Measurements from ENCODE around the gene MACROD2. TPM values are rescaled to one million over a fixed set of nuclear protein-coding genes. Genes with fewer than 3 reads are reported as not detected.

Gene MACROD2
- total RNA-seq, 1 donor from 2014 or later: 60.4 TPM

DNA sequence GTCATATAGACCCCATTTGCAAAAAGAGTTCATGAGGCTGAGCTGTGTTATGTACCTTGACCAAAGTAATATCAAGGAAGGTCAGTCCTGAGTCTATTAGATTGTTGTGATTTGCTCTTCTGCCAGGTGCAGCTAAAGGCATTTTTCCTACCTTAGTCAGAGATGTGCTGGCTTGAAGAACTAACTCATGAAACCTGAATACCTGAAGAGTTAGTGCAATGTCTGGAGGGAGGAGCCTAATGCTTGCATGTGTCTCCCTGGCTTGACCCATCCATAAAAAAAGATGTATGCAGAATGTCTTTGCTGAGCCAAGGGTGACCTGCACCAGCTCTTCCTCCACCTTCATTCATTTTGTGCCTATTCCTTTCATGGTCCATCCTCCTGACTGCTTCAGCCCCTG lies 1835.9 kb downstream of the MACROD2 start:
- no peak for DNase-seq

DNA sequence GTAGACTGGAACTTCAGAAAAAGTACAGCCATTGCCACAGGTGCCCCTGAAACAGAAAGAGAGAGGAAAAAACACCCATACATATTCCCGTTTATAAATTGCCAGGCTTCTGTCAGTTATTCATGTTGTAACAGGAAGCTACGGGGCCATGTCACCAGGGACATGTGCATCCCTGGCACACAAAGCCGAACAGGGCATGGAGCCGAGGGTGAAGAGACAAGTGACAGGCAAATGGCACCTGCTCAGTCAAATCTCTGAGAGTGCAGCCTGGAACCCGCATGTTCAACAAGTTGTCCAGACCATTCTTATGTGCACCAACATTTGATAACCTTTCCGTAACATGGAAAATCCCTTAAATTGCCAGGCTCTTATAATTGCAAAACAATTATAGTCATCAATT lies 1837.2 kb downstream of the MACROD2 start:
- DNase-seq: no peak

DNA sequence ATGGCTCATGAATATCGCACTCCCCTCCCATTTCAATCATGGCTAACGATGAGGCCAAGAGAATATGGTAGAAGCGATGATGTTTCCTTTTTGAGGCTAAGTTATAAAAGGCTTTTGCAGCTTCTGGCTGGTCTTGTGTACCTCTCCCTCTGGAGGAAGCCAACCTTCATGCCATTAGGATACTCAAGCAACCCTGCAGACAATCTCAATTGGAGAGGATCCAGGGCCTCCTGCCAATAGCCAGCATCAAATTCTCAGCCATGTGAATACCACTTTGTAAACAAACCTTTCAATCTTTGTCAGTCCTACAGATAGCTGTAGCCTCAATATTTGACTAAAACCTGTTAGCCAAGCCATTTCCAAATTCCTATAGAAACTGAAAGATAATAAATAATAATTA lies 1839.5 kb downstream of the MACROD2 start:
- no peak for DNase-seq

DNA sequence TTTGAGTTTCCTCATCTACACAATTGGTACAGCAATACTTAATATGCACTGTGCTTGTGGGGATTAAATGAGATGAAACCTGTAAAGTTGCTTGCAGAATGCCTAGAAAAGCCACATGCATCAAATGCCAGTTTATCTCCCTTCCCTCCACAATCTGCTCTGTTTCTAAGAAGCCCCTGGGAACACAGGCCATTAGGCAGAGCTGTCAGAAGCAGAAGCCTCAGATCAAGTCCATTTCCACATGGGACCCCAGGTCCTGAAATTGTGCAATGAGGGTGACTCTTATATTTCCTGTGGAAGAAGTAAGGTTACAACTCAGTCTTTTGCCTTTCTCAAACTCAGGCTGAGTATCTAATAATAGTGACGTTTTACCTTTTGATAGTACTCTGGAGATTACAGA lies 1840.5 kb downstream of the MACROD2 start:
- DNase-seq: no peak

DNA sequence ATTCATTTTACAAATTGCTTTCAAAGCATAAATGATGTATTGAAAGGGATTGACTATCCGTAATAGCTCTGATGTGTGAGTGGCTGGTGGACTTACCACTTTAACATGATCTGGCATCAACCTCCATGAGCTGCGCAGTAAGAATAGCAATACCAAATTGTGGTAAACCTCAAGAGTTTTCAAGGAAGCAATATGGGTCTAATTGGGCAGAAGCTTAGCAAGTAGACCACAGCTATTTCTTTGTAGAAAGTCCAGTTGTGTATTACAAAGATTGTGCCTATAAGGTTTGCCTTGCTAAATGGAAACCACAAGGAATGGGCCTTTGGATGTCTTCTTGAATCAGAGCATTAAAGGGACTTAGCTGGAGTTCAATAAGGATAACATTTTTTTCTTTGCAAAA lies 1841.3 kb downstream of the MACROD2 start:
- DNase-seq: no peak

DNA sequence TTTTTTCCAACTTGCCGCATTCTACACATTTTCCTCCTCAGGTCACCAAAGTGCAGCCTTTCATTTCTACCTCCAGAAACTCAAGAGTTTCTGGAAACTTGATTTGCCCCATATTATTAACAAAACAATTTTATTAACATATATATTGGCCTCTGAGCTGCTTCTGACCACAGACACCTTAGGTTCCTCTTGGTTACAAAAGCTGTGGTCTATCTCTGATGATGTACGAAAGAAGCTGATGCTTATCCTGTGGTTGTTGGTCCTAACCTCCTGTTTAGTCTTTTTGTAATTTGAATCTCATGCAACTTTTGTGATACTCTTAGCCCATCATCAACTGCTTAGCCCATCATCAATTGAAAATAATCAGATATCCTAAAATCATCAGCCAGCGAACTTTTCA lies 1842.2 kb downstream of the MACROD2 start:
- no peak for DNase-seq

DNA sequence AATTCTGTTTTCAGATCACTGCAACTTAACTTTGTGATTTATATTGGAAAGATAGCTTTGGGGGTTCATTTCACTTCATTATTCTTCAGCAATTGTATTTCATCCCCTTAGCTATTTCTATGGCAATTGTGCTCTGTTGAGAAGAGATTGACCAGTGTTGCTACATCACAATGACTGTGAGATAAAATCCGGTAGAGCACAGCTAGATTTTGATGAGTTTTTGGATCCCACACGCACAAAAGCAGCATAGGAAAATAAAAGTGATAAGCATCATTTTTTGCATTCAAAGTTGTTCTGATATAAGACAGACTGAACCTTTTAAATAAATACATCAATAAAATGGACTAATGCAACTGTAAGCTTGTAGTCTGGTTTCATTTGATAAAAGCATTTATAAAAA lies 1843.2 kb downstream of the MACROD2 start:
- DNase-seq: no peak

DNA sequence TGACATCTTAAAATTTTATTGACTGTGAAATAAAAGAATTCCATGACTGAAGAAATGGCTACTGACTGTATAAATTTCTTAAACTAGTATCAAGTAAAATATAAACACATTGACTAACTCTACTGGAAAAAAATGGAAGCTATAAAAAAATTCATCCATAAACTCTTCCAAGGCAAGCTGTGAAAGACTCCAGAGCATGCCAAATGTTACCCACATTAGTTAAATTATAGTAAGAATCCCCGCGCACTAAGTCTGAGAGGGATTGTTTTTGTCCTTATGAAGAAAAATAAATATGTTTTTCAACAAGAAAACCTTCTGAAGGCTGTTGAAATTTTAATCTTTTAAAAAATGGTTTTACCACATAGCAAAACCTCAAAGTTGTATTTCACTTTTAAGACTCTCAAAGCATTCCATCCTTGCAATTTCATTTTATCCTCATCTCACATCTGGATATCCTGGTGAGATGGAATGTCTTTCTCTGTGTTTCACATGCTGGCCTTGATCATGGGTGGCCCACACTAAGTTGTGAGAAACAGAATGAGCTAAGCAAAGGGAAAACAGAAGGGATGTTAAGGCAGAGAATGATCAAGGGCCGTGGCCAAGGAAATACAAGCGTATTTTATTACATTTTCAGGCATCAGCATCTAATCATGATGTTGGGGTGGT lies 1845.5 kb downstream of the MACROD2 start:
- no peak for DNase-seq

DNA sequence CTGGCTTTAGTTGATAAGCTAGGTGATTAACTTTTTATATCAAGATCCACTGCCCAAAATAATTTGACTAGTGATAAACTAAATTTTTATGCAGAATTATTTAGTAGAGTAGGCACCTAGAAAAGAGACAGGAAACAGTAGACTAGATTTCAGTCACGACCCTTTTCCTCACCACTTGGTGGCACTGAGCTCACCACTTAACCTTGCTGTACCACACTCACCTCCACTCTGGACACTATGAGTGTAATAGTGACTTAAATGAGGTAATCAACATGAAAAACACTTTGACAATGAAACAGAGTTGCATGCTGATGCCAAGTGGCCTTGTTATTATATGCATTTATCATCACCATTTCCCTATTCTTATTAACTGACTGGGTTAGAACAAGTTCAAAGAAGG lies 1847.6 kb downstream of the MACROD2 start:
- DNase-seq: no peak

DNA sequence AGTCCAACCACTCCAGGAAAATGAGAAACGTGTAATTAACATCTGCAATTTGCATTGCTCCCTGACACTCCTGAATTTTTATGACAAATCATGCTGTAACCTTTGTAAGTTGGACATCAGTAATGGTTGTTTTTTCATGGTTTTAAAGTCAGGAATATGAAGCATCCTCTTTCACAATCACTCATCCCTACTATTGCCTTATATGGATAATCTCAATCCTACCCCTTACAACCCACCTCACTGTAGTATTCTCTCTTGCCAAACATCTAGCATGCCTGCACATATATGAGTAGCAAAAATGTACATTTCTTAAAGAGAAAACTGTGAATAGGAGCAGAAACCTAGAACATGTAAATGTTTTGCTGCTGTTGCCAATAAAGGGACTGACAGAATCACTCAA lies 1848.5 kb downstream of the MACROD2 start:
- no peak for DNase-seq

DNA sequence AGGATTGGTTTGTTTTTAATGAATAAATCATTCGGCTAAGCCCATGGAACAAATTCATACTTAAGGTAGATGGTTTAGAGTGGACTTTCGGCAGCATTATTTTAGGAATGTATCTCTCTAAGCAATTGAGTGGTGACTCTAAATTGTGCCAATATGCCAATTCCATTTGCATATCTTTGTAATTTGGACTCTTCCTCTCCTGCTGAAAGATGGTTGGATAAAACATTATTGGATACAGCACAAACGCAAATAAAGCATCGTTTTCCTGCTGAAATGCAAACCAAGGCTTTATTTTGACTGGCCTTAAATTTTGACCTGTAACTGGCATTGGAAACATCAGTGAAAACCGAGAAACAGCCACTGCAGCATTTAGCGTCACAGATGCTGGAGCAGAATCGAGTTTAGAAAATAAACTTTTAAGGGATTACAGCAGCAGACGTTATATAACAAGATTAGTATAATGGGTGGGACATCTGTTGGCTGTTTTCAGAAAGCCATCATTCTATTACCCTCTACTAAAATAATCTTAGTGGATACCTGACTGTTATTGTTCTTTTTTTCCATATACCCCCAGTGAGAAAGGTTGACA lies 1852.0 kb downstream of the MACROD2 start:
- no peak for DNase-seq

DNA sequence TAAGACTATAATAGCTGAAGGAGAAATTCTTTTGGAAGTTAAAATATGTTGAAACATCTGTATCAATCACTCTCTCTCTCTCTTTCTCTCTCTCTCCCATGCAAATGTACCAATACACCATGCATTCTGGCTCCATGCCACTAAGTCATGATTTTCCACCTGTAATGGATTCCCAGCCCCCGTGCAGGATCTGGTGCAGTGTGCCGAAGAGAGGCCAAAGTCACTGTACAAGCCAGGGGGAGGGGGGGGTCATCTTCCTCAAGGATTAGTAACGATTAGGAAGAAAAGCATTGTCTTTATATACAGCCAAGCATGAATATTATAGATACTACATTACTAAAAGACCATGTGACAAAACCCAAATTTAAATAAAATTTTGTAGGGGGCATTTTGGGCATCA lies 1852.8 kb downstream of the MACROD2 start:
- DNase-seq: no peak

DNA sequence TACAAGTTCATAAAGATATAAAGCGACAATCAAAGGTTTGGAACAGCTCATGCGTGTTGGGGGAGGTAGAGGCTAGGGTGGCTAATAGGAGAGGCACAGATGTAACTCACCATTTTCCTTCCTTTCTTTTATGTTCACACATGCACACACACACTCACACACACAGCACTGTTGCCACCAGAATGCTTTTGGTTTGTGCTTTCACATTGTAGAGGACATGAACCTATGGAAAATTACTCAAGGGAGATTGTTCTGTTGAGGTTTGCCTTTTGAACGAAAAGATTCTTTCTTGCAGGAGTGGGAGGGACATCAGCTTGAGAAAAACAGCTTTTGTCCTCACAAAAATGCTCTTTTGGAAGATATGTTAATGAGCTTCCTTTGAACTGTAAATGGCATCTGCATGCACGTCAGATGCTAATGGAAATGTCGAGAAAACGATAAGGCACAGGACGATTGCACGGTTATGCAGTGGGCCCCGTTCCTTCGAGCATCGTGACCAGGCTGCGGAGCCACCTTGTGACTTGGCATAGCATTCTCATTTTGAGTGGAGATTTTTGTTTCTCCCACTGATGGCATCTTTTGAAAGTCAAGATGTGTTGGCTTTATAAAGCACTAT lies 1853.8 kb downstream of the MACROD2 start:
- DNase-seq: no peak

DNA sequence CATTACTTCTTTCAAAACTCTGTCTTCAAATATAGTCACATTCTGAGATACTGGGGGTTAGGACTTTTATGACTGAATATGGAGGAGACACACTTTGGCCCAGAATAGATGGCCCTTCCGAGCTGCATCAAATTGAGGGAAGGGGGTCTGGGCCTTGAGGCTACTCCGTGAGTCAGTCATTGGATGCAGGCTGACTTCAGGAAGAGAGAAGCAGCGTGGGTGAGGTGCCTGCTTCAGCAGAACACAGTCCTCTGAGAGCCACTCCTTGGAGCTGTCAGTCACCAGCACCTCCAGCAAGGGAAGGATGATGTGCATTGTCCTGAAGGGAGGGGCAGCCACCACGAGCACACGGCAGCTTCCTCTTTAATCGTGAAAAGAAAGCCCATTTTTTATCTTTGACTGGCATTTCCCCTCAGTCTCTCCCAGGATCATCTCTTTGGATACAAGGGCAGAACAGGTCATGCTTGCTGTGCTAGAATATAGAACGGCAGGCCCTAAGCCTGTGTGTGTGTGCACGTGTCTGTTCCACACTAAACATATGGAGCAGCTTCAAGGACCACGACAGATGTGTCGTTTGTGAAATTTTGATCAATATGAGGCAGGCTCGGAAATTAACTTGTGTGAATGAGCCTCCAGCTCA lies 1856.4 kb downstream of the MACROD2 start:
- DNase-seq: no peak

DNA sequence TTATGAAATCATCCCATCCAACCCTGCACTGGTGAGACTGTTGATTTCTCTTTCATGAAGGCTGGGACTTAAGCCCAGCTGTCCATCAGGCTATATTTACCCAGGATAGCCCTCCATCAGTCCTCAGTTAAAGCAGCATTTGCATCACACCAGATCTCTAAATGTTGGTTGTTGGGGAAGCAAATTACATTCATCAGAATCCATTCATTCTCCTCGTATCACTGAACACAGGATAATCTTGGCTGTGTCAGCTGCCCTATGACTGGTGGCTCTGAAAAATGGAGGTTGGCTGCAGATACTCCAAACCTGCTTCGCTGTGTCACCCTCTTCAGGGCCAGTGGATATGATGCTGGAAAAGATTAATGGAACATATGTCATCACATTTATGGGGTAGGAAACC lies 1859.6 kb downstream of the MACROD2 start:
- no peak for DNase-seq

DNA sequence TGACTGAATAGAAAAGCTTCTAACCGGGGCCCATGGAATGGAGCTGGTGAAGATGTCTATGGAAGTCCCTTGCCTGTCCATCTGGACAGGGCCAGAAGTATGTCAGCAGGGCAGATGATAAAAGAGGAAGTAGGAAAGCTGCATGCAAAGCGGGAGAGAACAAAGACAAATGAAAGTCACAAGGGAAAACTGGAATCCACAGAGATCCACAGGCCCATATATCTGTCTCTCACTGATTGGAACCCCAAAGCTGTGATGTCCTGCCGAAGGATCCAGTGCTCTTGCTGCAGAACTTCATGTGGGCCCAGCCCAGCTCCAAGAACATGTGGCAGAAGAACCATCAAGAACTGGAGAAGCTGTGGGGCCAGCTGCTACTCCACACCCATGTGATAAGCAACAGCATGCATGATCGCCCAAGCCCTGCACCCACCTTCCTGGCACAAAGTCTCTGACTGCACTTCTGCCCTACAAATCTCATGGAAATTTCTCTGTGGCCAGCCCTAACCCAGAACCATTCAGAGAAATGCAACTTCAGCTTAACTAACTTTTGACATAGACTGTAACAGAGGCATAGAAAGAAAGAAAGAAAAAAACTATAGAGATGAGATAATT lies 1862.0 kb downstream of the MACROD2 start:
- no peak for DNase-seq

DNA sequence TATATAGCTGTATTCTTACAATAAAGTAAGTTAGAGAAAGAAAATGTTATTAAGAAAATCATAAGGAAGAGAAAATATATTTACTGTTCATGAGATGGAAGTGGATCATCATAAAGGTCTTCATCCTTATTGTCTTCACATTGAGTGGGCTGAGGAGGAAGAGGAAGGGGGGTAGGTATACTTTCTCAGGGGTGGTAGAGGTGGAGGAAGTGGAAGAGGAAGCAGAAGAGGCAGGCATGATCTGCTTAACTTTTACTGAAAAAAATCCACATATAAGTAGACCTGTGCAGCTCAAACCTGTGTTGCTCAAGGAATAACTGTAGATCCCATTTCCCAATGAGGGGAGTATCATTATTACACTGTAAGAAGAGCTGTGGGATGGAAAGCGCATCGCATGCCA lies 1863.7 kb downstream of the MACROD2 start:
- no peak for DNase-seq

DNA sequence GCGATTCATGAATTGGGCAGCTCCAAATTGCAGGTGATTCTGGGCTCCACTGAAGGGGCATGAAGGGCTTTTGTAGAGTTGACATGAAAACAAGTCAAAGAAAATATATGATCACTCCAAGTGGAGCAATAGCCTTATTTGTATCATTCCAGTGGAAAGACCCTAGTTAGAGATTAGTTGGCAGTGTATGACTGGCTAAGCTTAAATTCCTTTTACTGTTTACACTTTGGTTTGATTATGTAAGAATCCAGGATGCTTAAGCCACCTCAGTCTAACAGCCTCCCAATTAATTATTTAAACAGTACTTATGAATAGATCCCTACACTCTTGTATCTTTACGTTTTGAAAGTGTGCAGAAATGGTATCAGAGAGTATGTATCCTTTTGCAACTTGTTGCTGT lies 1865.5 kb downstream of the MACROD2 start:
- no peak for DNase-seq

DNA sequence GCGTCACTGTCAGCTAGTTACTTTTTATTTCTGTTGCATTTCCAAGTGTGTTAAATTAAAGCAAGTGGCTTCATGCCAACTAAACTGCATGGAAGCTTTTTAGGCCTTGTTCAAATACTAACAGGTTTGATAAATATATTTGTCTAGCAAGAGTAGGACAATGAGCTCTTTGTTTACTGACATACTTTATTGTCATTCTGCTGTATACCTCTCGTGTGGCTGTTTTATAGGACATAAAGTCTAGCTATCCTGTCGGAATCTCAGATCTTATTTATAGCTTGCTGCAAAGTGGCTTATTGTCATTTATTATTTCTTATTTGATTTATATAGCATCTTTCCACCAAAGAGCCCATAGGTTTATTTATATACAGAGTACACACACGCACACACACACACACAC lies 1866.9 kb downstream of the MACROD2 start:
- no peak for DNase-seq

DNA sequence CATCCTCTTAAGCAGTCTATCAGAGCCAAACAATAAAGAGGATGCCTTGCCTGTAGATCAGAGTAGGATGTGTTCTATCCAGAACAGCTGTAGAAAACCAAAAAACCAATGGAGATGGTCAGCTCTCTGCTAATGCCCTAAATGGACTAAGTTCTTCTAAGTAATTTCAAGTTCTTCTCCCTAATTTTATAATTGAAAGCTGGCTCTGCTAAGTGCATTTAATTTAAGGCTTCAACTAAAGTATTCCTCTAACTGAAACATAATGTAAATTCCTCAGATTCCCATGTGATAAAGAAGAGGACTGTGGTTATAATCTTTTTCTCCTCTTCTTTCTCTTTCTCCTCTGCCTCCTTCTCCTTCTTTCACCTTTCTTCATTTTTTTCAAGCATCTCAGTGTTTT lies 1868.4 kb downstream of the MACROD2 start:
- DNase-seq: no peak

DNA sequence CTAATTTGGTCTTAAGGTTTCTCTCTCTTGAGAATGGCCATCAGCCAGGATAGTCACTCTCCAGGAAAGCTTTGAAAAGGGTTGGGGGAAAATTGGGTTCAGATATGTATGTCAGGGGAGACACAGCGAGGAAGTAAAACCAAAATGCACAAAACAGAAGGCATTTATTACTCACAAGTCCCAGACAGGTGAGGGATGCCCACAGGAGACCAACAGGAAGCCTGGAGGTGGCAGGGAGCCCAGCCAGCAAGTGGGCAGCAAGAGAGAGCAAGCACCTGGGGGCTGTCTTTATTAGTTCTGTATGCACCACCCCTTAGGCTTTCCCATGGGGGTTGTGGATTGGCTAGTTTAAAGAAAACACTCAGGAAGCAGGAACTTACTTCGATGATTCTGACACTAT lies 1870.2 kb downstream of the MACROD2 start:
- DNase-seq: no peak

DNA sequence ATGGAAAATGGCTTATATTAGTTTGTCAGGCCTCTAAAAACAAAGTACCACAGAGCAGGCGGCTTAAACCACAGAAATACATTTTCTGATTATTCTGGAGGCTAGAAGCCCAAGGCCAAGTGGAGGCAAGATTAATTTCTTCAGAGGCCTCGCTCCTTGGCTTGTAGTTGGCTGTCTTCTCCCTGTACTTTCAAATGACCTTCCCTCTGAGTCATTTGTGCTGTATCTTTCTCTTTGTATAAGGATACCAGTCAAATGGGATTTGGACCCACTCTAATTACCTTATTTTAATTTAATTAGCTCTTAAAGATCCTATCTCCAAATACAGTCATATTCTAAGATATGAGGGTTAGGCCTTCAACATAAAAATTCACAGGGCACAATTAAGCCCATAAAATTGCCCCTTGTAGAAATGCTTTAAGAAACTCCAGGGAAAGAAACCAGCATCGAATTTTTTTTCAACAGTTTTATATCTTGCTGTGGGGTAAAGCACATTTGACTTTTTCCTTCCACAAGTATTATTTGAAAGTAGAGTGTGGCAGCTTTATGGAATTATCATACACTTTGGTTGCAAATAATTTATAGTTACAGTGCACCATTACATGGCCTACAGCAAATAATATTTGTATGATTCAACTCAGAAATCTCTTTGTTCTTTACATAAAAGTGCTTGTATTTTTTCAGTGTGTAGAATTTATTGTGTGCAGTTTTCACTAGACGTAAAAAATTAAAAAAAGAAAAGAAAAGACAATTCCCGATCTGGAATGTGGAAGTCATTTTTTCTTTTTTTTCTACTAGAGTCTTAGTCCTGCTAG lies 1871.8 kb downstream of the MACROD2 start:
- DNase-seq: no peak

Measured in occipital lobe (tissue), 2 donors.